H9 (cell line): Measurements from ENCODE around the gene DEFB112. TPM values are rescaled to one million over a fixed set of nuclear protein-coding genes. Genes with fewer than 3 reads are reported as not detected.

Source experiments
- DNase-seq: peaks from one replicate; pipeline ENCODE4 v3.0.0-alpha.2; 2017
- H2AFZ ChIP-seq: one replicate; pipeline ENCODE4 v1.6.1; 2013; ENCODE audit warnings: mild to moderate bottlenecking, low read length, control low read depth, moderate library complexity
- H2AK5ac ChIP-seq: 2 replicates; pipeline ENCODE4 v1.6.1; 2013; ENCODE audit warnings: low read length, control low read depth, mixed read lengths; ENCODE audit not compliant: insufficient read length
- H2BK120ac ChIP-seq: one replicate; pipeline ENCODE4 v1.6.1; 2013; ENCODE audit warnings: low read depth, mild to moderate bottlenecking, low read length, control low read depth, inconsistent platforms; ENCODE audit not compliant: poor library complexity, severe bottlenecking
- H2BK12ac ChIP-seq: 2 replicates; pipeline ENCODE4 v1.6.1; 2013; ENCODE audit warnings: low read length, control low read depth, mixed read lengths, low read depth; ENCODE audit not compliant: insufficient read length
- H2BK15ac ChIP-seq: 2 replicates; pipeline ENCODE4 v1.6.1; 2013; ENCODE audit warnings: low read depth, low read length, control low read depth
- H2BK20ac ChIP-seq: one replicate; pipeline ENCODE4 v1.6.1; 2013; ENCODE audit warnings: low read depth, mild to moderate bottlenecking, low read length, control low read depth, inconsistent platforms; ENCODE audit not compliant: poor library complexity, severe bottlenecking
- H2BK5ac ChIP-seq: 2 replicates; pipeline ENCODE4 v1.6.1; 2013; ENCODE audit warnings: low read length, control low read depth, mixed read lengths; ENCODE audit not compliant: insufficient read length
- H3K14ac ChIP-seq: 2 replicates; pipeline ENCODE4 v1.6.1; 2013; ENCODE audit warnings: low read length, control low read depth; ENCODE audit not compliant: insufficient read depth
- H3K18ac ChIP-seq: 2 replicates; pipeline ENCODE4 v1.6.1; 2013; ENCODE audit warnings: low read depth, mild to moderate bottlenecking, mixed read lengths, low read length, control low read depth; ENCODE audit not compliant: insufficient read length
- H3K23ac ChIP-seq: 2 replicates; pipeline ENCODE4 v1.6.1; 2013; ENCODE audit warnings: low read length, control low read depth, mixed read lengths, low read depth; ENCODE audit not compliant: insufficient read length
- H3K23me2 ChIP-seq: 2 replicates; pipeline ENCODE4 v1.6.1; 2013; ENCODE audit warnings: low read depth, mild to moderate bottlenecking, mixed read lengths, low read length, control low read depth; ENCODE audit not compliant: insufficient read length, poor library complexity, severe bottlenecking
- H3K27ac ChIP-seq: 2 replicates; pipeline ENCODE4 v1.5.1; 2013; ENCODE audit warnings: low read length, control low read depth, mixed read lengths, low read depth; ENCODE audit not compliant: insufficient read length
- H3K27me3 ChIP-seq: 2 replicates; pipeline ENCODE4 v1.6.1; 2013; ENCODE audit warnings: low read length, control low read depth, inconsistent platforms; ENCODE audit not compliant: insufficient read depth
- H3K4ac ChIP-seq: 2 replicates; pipeline ENCODE4 v1.6.1; 2013; ENCODE audit warnings: low read depth, mild to moderate bottlenecking, control low read depth, inconsistent platforms, low read length, moderate library complexity
- H3K4me1 ChIP-seq: 2 replicates; pipeline ENCODE4 v1.6.1; 2013; ENCODE audit warnings: low read length, control low read depth, inconsistent platforms; ENCODE audit not compliant: insufficient read depth
- H3K4me2 ChIP-seq: 2 replicates; pipeline ENCODE4 v1.6.1; 2013; ENCODE audit warnings: low read length, control low read depth, mixed read lengths; ENCODE audit not compliant: insufficient read length, insufficient read depth
- H3K56ac ChIP-seq: 2 replicates; pipeline ENCODE4 v1.6.1; 2013; ENCODE audit warnings: low read depth, mild to moderate bottlenecking, mixed read lengths, low read length, control low read depth; ENCODE audit not compliant: insufficient read length
- H3K79me1 ChIP-seq: 2 replicates; pipeline ENCODE4 v1.6.1; 2013; ENCODE audit warnings: low read depth, mild to moderate bottlenecking, moderate library complexity, low read length, control low read depth, inconsistent platforms; ENCODE audit not compliant: insufficient read depth, poor library complexity, severe bottlenecking
- H3K79me2 ChIP-seq: 2 replicates; pipeline ENCODE4 v1.6.1; 2013; ENCODE audit warnings: low read length, control low read depth, inconsistent platforms; ENCODE audit not compliant: insufficient read depth
- H3K9ac ChIP-seq: 2 replicates; pipeline ENCODE4 v1.6.1; 2013; ENCODE audit warnings: low read length, control low read depth, mixed read lengths; ENCODE audit not compliant: insufficient read length; ENCODE audit errors: extremely low read depth
- H3K9me3 ChIP-seq: one replicate; pipeline ENCODE4 v1.6.1; 2013; ENCODE audit warnings: low read depth, low read length, inconsistent platforms; ENCODE audit not compliant: control insufficient read depth
- H3T11ph ChIP-seq: one replicate; pipeline ENCODE4 v1.6.1; 2013; ENCODE audit warnings: mild to moderate bottlenecking, low read length, control low read depth, inconsistent platforms
- H4K20me1 ChIP-seq: one replicate; pipeline ENCODE4 v1.6.1; 2013; ENCODE audit not compliant: control insufficient read depth, insufficient read length, insufficient read depth
- H4K5ac ChIP-seq: 2 replicates; pipeline ENCODE4 v1.6.1; 2013; ENCODE audit warnings: low read depth, mild to moderate bottlenecking, mixed read lengths, low read length, control low read depth; ENCODE audit not compliant: insufficient read length
- H4K8ac ChIP-seq: replicated peaks from 2 replicates; pipeline ENCODE4 v1.6.1; 2013; ENCODE audit warnings: low read length, control low read depth, mixed read lengths, low read depth; ENCODE audit not compliant: insufficient read length
- H4K91ac ChIP-seq: 2 replicates; pipeline ENCODE4 v1.6.1; 2013; ENCODE audit warnings: low read depth, mild to moderate bottlenecking, moderate library complexity, mixed read lengths, low read length, control low read depth; ENCODE audit not compliant: insufficient read length
- H3K27ac Mint-ChIP-seq, 3 experiments: 2 replicates in 2 of 3; 3 replicates in 1 of 3; pipeline ENCODE4 v1.8.0; 2020 to 2021; ENCODE audit warnings: mixed read lengths in 3 of 3, mild to moderate bottlenecking in 1 of 3, moderate library complexity in 1 of 3
- H3K27me3 Mint-ChIP-seq: 2 replicates; pipeline ENCODE4 v1.8.0; 2021; ENCODE audit warnings: low read depth, mild to moderate bottlenecking, moderate library complexity, mixed read lengths
- H3K36me3 Mint-ChIP-seq, 3 experiments: 2 replicates in 2 of 3; 3 replicates in 1 of 3; pipeline ENCODE4 v1.8.0; 2020 to 2021; ENCODE audit warnings: low read depth in 3 of 3, mixed read lengths in 3 of 3; ENCODE audit not compliant: insufficient read depth in 1 of 3
- H3K4me1 Mint-ChIP-seq, 2 experiments: 2 replicates each; pipeline ENCODE4 v1.8.0; 2020; ENCODE audit warnings: mixed read lengths in 2 of 2
- H3K4me3 Mint-ChIP-seq, 2 experiments: 2 replicates in 1 of 2; 3 replicates in 1 of 2; pipeline ENCODE4 v1.8.0; 2020 to 2021; ENCODE audit warnings: mild to moderate bottlenecking in 2 of 2, mixed read lengths in 2 of 2, moderate library complexity in 1 of 2
- H3K9me3 Mint-ChIP-seq, 2 experiments: 2 replicates in 1 of 2; 3 replicates in 1 of 2; pipeline ENCODE4 v1.8.0; 2020; ENCODE audit warnings: mild to moderate bottlenecking in 2 of 2, mixed read lengths in 2 of 2, moderate library complexity in 1 of 2
- total RNA-seq: library from RNA; stranded (reverse); gene quantifications from 2 replicates; pipeline ENCODE4 v1.2.1, GENCODE V29; 2021
- TF ChIP-seq, protein P1 (sequence below): fragments of 200-600 bp; sonication (generic); conservative IDR thresholded peaks from 3 replicates; pipeline ENCODE4 v1.8.0; 2021; ENCODE audit warnings: antibody characterized with exemption, mild to moderate bottlenecking

Gene DEFB112
- total RNA-seq, 1 experiment from 2014 or later: not detected

DNA sequence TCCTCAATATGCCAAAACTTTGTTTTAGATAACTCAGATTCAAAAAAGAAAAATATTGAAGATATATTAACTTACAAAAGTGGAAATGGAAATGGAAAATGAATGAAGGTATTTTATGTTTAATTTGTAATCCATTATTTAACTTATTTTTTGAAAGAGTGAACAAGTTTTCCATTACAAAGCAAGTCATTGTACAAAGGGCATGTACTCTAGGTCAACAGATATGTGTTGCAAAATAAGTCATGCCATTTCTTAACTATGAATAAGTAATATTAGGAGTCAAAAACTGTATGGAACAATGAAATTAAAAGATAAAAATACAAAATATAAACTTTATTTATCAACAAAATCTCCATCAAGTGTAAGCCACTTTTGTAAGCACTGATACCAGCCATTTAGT lies 54.5 kb downstream of the DEFB112 start:
- no peaks in the 10 kb centered on the region for H3K9me3 Mint-ChIP-seq
- H3K4me3 Mint-ChIP-seq: no peak overlapping the region
- H3K36me3 Mint-ChIP-seq: no peaks in the 10 kb centered on the region

More for the DNA sequence above, 54.5 kb downstream of the DEFB112 start:
- no peak overlapping the region for H4K8ac ChIP-seq
- H3T11ph ChIP-seq: no peak overlapping the region
- TF ChIP-seq, protein P1, sequence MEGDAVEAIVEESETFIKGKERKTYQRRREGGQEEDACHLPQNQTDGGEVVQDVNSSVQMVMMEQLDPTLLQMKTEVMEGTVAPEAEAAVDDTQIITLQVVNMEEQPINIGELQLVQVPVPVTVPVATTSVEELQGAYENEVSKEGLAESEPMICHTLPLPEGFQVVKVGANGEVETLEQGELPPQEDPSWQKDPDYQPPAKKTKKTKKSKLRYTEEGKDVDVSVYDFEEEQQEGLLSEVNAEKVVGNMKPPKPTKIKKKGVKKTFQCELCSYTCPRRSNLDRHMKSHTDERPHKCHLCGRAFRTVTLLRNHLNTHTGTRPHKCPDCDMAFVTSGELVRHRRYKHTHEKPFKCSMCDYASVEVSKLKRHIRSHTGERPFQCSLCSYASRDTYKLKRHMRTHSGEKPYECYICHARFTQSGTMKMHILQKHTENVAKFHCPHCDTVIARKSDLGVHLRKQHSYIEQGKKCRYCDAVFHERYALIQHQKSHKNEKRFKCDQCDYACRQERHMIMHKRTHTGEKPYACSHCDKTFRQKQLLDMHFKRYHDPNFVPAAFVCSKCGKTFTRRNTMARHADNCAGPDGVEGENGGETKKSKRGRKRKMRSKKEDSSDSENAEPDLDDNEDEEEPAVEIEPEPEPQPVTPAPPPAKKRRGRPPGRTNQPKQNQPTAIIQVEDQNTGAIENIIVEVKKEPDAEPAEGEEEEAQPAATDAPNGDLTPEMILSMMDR: no peak
- no peak overlapping the region for H3K9ac ChIP-seq
- H2BK120ac ChIP-seq: no peak overlapping the region
- H3K23me2 ChIP-seq: no peaks in the 10 kb centered on the region
- no peak overlapping the region for H3K56ac ChIP-seq
- H3K23ac ChIP-seq: no peak overlapping the region
- no peaks in the 10 kb centered on the region for H3K4me1 ChIP-seq
- H4K20me1 ChIP-seq: no peaks in the 10 kb centered on the region
- H2BK15ac ChIP-seq: no peak overlapping the region
- H3K9me3 ChIP-seq: no peaks in the 10 kb centered on the region
- H3K4ac ChIP-seq: no peak overlapping the region
- Mint-ChIP-seq H3K27ac (no peak overlapping the region), H3K27me3 (no peaks in the 10 kb centered on the region), H3K4me1 (no peaks in the 10 kb centered on the region)
- no peak overlapping the region for H3K18ac ChIP-seq
- no peak overlapping the region for H4K91ac ChIP-seq
- H3K79me2 ChIP-seq: no peaks in the 10 kb centered on the region
- no peak overlapping the region for H2AFZ ChIP-seq
- H3K79me1 ChIP-seq: no peaks in the 10 kb centered on the region
- DNase-seq: no peak
- H2BK12ac ChIP-seq: no peak overlapping the region
- H3K27ac ChIP-seq: no peak overlapping the region
- no peaks in the 10 kb centered on the region for H3K27me3 ChIP-seq
- H2BK20ac ChIP-seq: no peak overlapping the region
- no peak overlapping the region for H3K4me2 ChIP-seq
- no peak overlapping the region for H2AK5ac ChIP-seq
- no peak overlapping the region for H4K5ac ChIP-seq
- no peak overlapping the region for H3K14ac ChIP-seq
- no peak overlapping the region for H2BK5ac ChIP-seq

Other genes with a start within 250 kb of the DEFB112 start
- gene CRISP1, start 183.4 kb downstream of the DEFB112 start, total RNA-seq: not detected in 2 replicates
- gene DEFB114, start 85.8 kb downstream of the DEFB112 start, total RNA-seq: not detected in 2 replicates
- not detected in 2 replicates for gene DEFB113, start 80.3 kb downstream of the DEFB112 start, total RNA-seq
- not detected in 2 replicates for gene DEFB110, start 27.9 kb downstream of the DEFB112 start, total RNA-seq